Astrocyte of the spinal cord (primary cell): ENCODE results near the gene MYRFL.

ENCODE experiments used
- DNase-seq: peaks from one replicate; pipeline ENCODE4 v3.0.0; 2011; ENCODE audit warnings: low read depth, low spot score
- H3K4me3 ChIP-seq: 2 replicates; pipeline ENCODE4 v1.5.1; 2011; ENCODE audit warnings: low read depth, mild to moderate bottlenecking, low read length, moderate library complexity
- in situ Hi-C: cut with HindIII; loops from 2 replicates; pipeline ENCODE4 v1.10.0; 2017; ENCODE audit warnings: low sequenced_read_pairs
- TF ChIP-seq, protein P1 (sequence below): IDR thresholded peaks from 2 replicates; pipeline ENCODE4 v1.5.1; 2012; ENCODE audit warnings: low read depth, mild to moderate bottlenecking, low read length, inconsistent platforms

The MYRFL gene

DNA sequence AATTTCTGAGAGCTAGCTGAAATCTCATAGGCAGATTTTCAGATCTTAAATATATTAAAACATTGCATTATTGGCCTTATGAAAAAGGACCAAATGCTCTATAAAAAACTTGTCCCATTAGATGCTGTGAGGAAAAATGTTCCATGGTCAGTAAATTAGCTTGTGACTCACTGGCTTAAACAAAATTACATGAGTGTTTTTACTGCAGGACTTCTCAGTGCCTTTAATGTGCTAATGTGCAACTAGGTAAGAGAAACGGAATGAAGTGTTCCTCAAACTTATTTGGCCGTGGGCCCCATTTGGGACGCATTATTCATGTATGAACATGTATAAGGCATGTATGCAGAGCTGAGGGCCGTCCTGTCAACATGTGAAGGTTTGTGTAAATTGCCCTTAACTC is 41.7 kb downstream of the MYRFL start:
- no peak for DNase-seq
- in situ Hi-C loops = no loop called here
- no peak overlapping the region for H3K4me3 ChIP-seq
- TF ChIP-seq, protein P1, sequence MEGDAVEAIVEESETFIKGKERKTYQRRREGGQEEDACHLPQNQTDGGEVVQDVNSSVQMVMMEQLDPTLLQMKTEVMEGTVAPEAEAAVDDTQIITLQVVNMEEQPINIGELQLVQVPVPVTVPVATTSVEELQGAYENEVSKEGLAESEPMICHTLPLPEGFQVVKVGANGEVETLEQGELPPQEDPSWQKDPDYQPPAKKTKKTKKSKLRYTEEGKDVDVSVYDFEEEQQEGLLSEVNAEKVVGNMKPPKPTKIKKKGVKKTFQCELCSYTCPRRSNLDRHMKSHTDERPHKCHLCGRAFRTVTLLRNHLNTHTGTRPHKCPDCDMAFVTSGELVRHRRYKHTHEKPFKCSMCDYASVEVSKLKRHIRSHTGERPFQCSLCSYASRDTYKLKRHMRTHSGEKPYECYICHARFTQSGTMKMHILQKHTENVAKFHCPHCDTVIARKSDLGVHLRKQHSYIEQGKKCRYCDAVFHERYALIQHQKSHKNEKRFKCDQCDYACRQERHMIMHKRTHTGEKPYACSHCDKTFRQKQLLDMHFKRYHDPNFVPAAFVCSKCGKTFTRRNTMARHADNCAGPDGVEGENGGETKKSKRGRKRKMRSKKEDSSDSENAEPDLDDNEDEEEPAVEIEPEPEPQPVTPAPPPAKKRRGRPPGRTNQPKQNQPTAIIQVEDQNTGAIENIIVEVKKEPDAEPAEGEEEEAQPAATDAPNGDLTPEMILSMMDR = no peak

DNA sequence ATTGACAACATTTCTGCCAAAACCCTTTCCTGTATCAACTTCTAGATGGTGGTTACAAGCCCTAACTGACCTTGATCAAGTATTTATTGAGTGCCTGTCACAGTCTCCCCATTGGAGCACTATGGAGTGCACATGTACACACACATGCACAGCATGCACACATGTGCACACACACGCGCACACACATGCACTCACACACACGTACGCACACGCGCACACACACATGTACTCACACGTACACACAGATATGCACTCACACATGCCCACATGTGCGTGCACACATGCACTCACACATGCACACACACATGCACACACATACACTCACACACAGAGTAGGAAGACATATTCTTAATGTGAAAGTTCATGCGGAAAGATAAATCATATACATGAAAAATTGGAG is 43.7 kb downstream of the MYRFL start:
- in situ Hi-C loops = no loop called here
- no peak overlapping the region for H3K4me3 ChIP-seq
- no peak for DNase-seq
- TF ChIP-seq, protein P1 = no peak

GRCh38 chr12:69872804-69873203 is 47.8 kb downstream of the MYRFL start:
- DNase-seq = no peak
- H3K4me3 ChIP-seq = no peak overlapping the region
- TF ChIP-seq, protein P1 = no peak
- in situ Hi-C loops = no loop called here

DNA sequence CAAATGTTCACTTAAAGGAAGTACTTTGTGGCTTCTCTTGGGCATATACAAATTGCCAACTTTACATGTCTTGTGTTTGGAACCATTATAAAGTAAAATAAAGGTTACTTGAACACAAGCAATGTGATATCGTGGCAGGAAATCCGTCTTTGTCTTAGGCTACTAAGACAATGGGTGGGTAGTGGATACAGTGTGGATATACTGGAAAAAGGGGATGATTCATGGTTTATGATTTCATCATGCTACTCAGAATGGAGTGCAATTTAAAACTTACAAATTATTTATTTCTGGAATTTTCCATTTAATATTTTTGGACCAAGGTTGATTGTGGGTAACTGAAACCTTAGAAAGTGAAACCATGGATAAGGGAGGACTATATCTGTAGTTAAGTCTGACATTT is 48.4 kb downstream of the MYRFL start:
- H3K4me3 ChIP-seq = no peak overlapping the region
- TF ChIP-seq, protein P1 = no peak
- in situ Hi-C loops = no loop called here
- DNase-seq = no peak

- TF ChIP-seq, protein P1 = no peak
- in situ Hi-C loops = no loop called here
- DNase-seq = no peak
- H3K4me3 ChIP-seq = no peak overlapping the region
These were observed 49.6 kb downstream of the MYRFL start for GRCh38 chr12:69874606-69875005.

GRCh38 chr12:69875416-69875935 is 50.4 kb downstream of the MYRFL start:
- TF ChIP-seq, protein P1 = no peak
- in situ Hi-C loops = no loop called here
- H3K4me3 ChIP-seq = no peak overlapping the region

More at GRCh38 chr12:69875416-69875935, 50.4 kb downstream of the MYRFL start:
- no peak for DNase-seq
